HFFc6 (cell line): ENCODE measurements around the gene C7orf57. TPM values are rescaled to one million over a fixed set of nuclear protein-coding genes. Genes with fewer than 3 reads are reported as not detected.

Experiments used
- DNase-seq: peaks from one replicate; pipeline ENCODE4 v3.0.0-alpha.2; 2018
- H3K27ac Mint-ChIP-seq: 2 replicates; pipeline ENCODE4 v1.8.0; 2020; ENCODE audit warnings: mild to moderate bottlenecking, mixed read lengths
- H3K27me3 Mint-ChIP-seq: 2 replicates; pipeline ENCODE4 v1.8.0; 2021; ENCODE audit warnings: mild to moderate bottlenecking, moderate library complexity, mixed read lengths; ENCODE audit not compliant: insufficient read depth
- H3K36me3 Mint-ChIP-seq: 2 replicates; pipeline ENCODE4 v1.8.0; 2021; ENCODE audit warnings: low read depth, mixed read lengths
- H3K4me1 Mint-ChIP-seq: 2 replicates; pipeline ENCODE4 v1.8.0; 2020; ENCODE audit warnings: low read depth, mixed read lengths
- H3K4me3 Mint-ChIP-seq: 2 replicates; pipeline ENCODE4 v1.8.0; 2020; ENCODE audit warnings: mild to moderate bottlenecking, moderate library complexity, mixed read lengths
- H3K9me3 Mint-ChIP-seq: 2 replicates; pipeline ENCODE4 v1.8.0; 2020; ENCODE audit warnings: mild to moderate bottlenecking, mixed read lengths
- CTCF ChIP-seq: fragments of 200-600 bp; sonication (generic); IDR thresholded peaks from 2 replicates; pipeline ENCODE4 v1.5.0; 2021; ENCODE audit warnings: antibody characterized with exemption, mild to moderate bottlenecking
- total RNA-seq, 6 experiments: library from RNA; stranded (reverse); fragmentation: NEBNext Ultra II Directional; extraction: Animal tissue kit (Norgen Biotek cat#: 25700); gene quantifications; 2 replicates in 1 of 6; 3 replicates in 5 of 6; pipeline ENCODE4 v1.2.3, GENCODE V29; 2021

C7orf57 gene
- total RNA-seq, 6 experiments from 2014 or later = 0.14 TPM; not detected in 5

GRCh38 chr7:48052748-48053147 is 17.4 kb downstream of the C7orf57 start:
- Mint-ChIP-seq H3K36me3 (peaks cover 7% of the 10 kb centered on the region), H3K27me3 (peaks cover 3% of the 10 kb centered on the region; the same call in 1 of the 2 replicates), H3K4me1 (peaks cover 27% of the 10 kb centered on the region), H3K4me3 (no peak overlapping the region), H3K27ac (no peak overlapping the region), H3K9me3 (peaks cover 10% of the 10 kb centered on the region; the same call in 1 of the 2 replicates)
- DNase-seq = peak; percentile 50
- no peak for TF ChIP-seq CTCF

- TF ChIP-seq CTCF = no peak
- H3K27me3 Mint-ChIP-seq = peaks cover 3% of the 10 kb centered on the region; the same call in 1 of the 2 replicates
Measured at GRCh38 chr7:48053736-48054135, 18.4 kb downstream of the C7orf57 start.

GRCh38 chr7:48058990-48059389 is 23.6 kb downstream of the C7orf57 start:
- Mint-ChIP-seq H3K27me3 (no peaks in the 10 kb centered on the region; the same call in 1 of the 2 replicates), H3K9me3 (peaks cover 27% of the 10 kb centered on the region), H3K36me3 (peaks cover 26% of the 10 kb centered on the region), H3K4me3 (no peak overlapping the region), H3K27ac (no peak overlapping the region), H3K4me1 (no peaks in the 10 kb centered on the region)
- no peak for TF ChIP-seq CTCF
- DNase-seq = no peak

More at GRCh38 chr7:48053736-48054135, 18.4 kb downstream of the C7orf57 start:
- Mint-ChIP-seq H3K36me3 (peaks cover 16% of the 10 kb centered on the region), H3K9me3 (peaks cover 17% of the 10 kb centered on the region), H3K4me3 (no peak overlapping the region), H3K27ac (no peak overlapping the region; the same call in 1 of the 2 replicates), H3K4me1 (peaks cover 17% of the 10 kb centered on the region)
- DNase-seq = no peak

GRCh38 chr7:48059706-48060105 is 24.4 kb downstream of the C7orf57 start:
- Mint-ChIP-seq H3K4me3 (no peak overlapping the region), H3K27ac (no peak overlapping the region), H3K4me1 (no peaks in the 10 kb centered on the region), H3K27me3 (no peaks in the 10 kb centered on the region; the same call in 1 of the 2 replicates), H3K36me3 (peaks cover 32% of the 10 kb centered on the region), H3K9me3 (peaks cover 34% of the 10 kb centered on the region)
- no peak for TF ChIP-seq CTCF
- no peak for DNase-seq

- H3K9me3 Mint-ChIP-seq = peaks cover 18% of the 10 kb centered on the region
- no peak for TF ChIP-seq CTCF
- no peak for DNase-seq
- no peak overlapping the region for H3K4me3 Mint-ChIP-seq
- peaks cover 10% of the 10 kb centered on the region for H3K4me1 Mint-ChIP-seq
- H3K27ac Mint-ChIP-seq = no peak overlapping the region
- H3K27me3 Mint-ChIP-seq = no peaks in the 10 kb centered on the region; the same call in 1 of the 2 replicates
- H3K36me3 Mint-ChIP-seq = peaks cover 17% of the 10 kb centered on the region
Measured at GRCh38 chr7:48063985-48064384, 28.6 kb downstream of the C7orf57 start.
